IMR-90 (cell line): ENCODE data around the gene SCTR. TPM values are rescaled to one million over a fixed set of nuclear protein-coding genes. Genes with fewer than 3 reads are reported as not detected.

Source experiments
- ATAC-seq: fragments of 200-7000 bp; cut with Tn5 transposase; 2 replicates; pipeline ENCODE4 v1.9.1; 2020; ENCODE audit warnings: low read depth, mild to moderate bottlenecking, moderate library complexity
- BruUV-seq: library from RNA; stranded (reverse); fragments of 400-500 nt; replicated peaks from 2 replicates; lab custom pipeline; 2021; lab: Mats Ljungman, UMichigan
- CTCF ChIA-PET: fragments of 300-600 bp; formaldehyde crosslinking; extraction: SDS; loops from one replicate; lab custom pipeline; 2021; ENCODE audit warnings: antibody characterized with exemption; lab: Yijun Ruan, JAX
- POLR2A ChIA-PET: fragments of 300-600 bp; sonication (Branson Sonifier 250); formaldehyde crosslinking; loops from one replicate; lab custom pipeline; 2022; ENCODE audit warnings: antibody characterized with exemption; ENCODE audit not compliant: unreplicated experiment; lab: Charles Lee
- DNase-seq: peaks from one replicate; pipeline ENCODE4 v3.0.0; 2013
- H2AFZ ChIP-seq: replicated peaks from 2 replicates; pipeline ENCODE3; 2013; ENCODE audit warnings: low read length, mild to moderate bottlenecking; ENCODE audit not compliant: poor library complexity
- H2AK5ac ChIP-seq: 2 replicates; pipeline ENCODE4 v1.6.1; 2013; ENCODE audit warnings: low read depth, low read length, inconsistent platforms
- H2AK9ac ChIP-seq: replicated peaks from 2 replicates; pipeline ENCODE3; 2013; ENCODE audit warnings: mild to moderate bottlenecking, low read depth, low read length, moderate library complexity; ENCODE audit not compliant: poor library complexity
- H2BK120ac ChIP-seq: 2 replicates; pipeline ENCODE4 v1.6.1; 2013; ENCODE audit warnings: low read depth, low read length, inconsistent platforms
- H2BK15ac ChIP-seq: 3 replicates; pipeline ENCODE4 v1.6.1; 2013; ENCODE audit warnings: low read depth, low read length, inconsistent platforms
- H2BK20ac ChIP-seq: 2 replicates; pipeline ENCODE4 v1.6.1; 2013; ENCODE audit warnings: low read depth, mild to moderate bottlenecking, inconsistent platforms, low read length, moderate library complexity
- H2BK5ac ChIP-seq: 2 replicates; pipeline ENCODE4 v1.6.1; 2013; ENCODE audit warnings: mild to moderate bottlenecking, low read depth, low read length, inconsistent platforms; ENCODE audit not compliant: poor library complexity, severe bottlenecking
- H3K14ac ChIP-seq: replicated peaks from 2 replicates; pipeline ENCODE4 v1.6.1; 2013; ENCODE audit warnings: low read depth, low read length, inconsistent platforms
- H3K18ac ChIP-seq: 2 replicates; pipeline ENCODE4 v1.6.1; 2013; ENCODE audit warnings: low read depth, low read length, control low read depth
- H3K23ac ChIP-seq: 2 replicates; pipeline ENCODE4 v1.6.1; 2013; ENCODE audit warnings: low read depth, low read length, inconsistent platforms
- H3K27ac ChIP-seq: 2 replicates; pipeline ENCODE4 v1.5.1; 2013; ENCODE audit warnings: mild to moderate bottlenecking, control low read depth, low read length; ENCODE audit not compliant: insufficient read depth
- H3K27me3 ChIP-seq: 2 replicates; pipeline ENCODE4 v1.6.1; 2013; ENCODE audit warnings: low read length; ENCODE audit not compliant: control insufficient read depth, insufficient read depth
- H3K36me3 ChIP-seq: 2 replicates; pipeline ENCODE4 v1.6.1; 2013; ENCODE audit warnings: low read length, mixed read lengths; ENCODE audit not compliant: control insufficient read depth, insufficient read depth
- H3K4ac ChIP-seq: 2 replicates; pipeline ENCODE4 v1.6.1; 2013; ENCODE audit warnings: low read depth, low read length, inconsistent platforms
- H3K4me1 ChIP-seq: 2 replicates; pipeline ENCODE4 v1.6.1; 2013; ENCODE audit warnings: low read length, mixed read lengths; ENCODE audit not compliant: control insufficient read depth, insufficient read depth
- H3K4me2 ChIP-seq: 2 replicates; pipeline ENCODE4 v1.6.1; 2013; ENCODE audit warnings: low read depth, mild to moderate bottlenecking, control low read depth, low read length, moderate library complexity
- H3K4me3 ChIP-seq: 2 replicates; pipeline ENCODE4 v1.5.1; 2013; ENCODE audit warnings: low read depth, mild to moderate bottlenecking, control low read depth, low read length, moderate library complexity; ENCODE audit not compliant: insufficient read depth
- H3K56ac ChIP-seq: 2 replicates; pipeline ENCODE4 v1.6.1; 2013; ENCODE audit warnings: low read length, inconsistent platforms; ENCODE audit not compliant: insufficient read depth; ENCODE audit errors: extremely low read depth
- H3K79me1 ChIP-seq, 2 experiments: 2 replicates each; pipeline ENCODE4 v1.6.1; 2013; ENCODE audit warnings: low read length in 2 of 2, inconsistent platforms in 1 of 2, low read depth in 1 of 2
- H3K9ac ChIP-seq: 2 replicates; pipeline ENCODE4 v1.6.1; 2013; ENCODE audit warnings: low read depth, low read length, control low read depth
- H3K9me1 ChIP-seq: 2 replicates; pipeline ENCODE4 v1.6.1; 2013; ENCODE audit warnings: low read length, inconsistent platforms; ENCODE audit not compliant: insufficient read depth
- H3K9me3 ChIP-seq: 2 replicates; pipeline ENCODE4 v1.6.1; 2013; ENCODE audit warnings: low read length; ENCODE audit not compliant: control insufficient read depth, insufficient read depth
- H4K20me1 ChIP-seq: 2 replicates; pipeline ENCODE4 v1.6.1; 2013; ENCODE audit warnings: low read length, inconsistent platforms; ENCODE audit not compliant: insufficient read depth
- H4K5ac ChIP-seq: 2 replicates; pipeline ENCODE4 v1.6.1; 2013; ENCODE audit warnings: mild to moderate bottlenecking, low read depth, low read length, control low read depth
- H4K8ac ChIP-seq, 2 experiments: 2 replicates each; pipeline ENCODE4 v1.6.1; 2013; ENCODE audit warnings: low read depth in 2 of 2, low read length in 2 of 2, control low read depth in 1 of 2, inconsistent platforms in 1 of 2
- H4K91ac ChIP-seq: 2 replicates; pipeline ENCODE4 v1.6.1; 2013; ENCODE audit warnings: low read depth, low read length, inconsistent platforms; ENCODE audit not compliant: insufficient read depth
- BHLHE40 ChIP-seq: fragments of 150-350 bp; IDR thresholded peaks from 2 replicates; pipeline ENCODE4 v1.6.1; 2016; ENCODE audit warnings: mild to moderate bottlenecking, low read depth, low read length
- CEBPB ChIP-seq: IDR thresholded peaks from 2 replicates; pipeline ENCODE4 v1.6.1; 2012; ENCODE audit warnings: low read depth, low read length, improper control_type of control experiment
- MAZ ChIP-seq: IDR thresholded peaks from 2 replicates; pipeline ENCODE4 v1.6.1; 2012; ENCODE audit warnings: low read depth, mild to moderate bottlenecking, low read length, improper control_type of control experiment, moderate library complexity, borderline replicate concordance
- NFE2L2 ChIP-seq: fragments of 150-350 bp; IDR thresholded peaks from 2 replicates; pipeline ENCODE4 v1.6.1; 2016; ENCODE audit warnings: low read depth, mild to moderate bottlenecking, low read length
- RCOR1 ChIP-seq: IDR thresholded peaks from 2 replicates; pipeline ENCODE4 v1.6.1; 2012; ENCODE audit warnings: mild to moderate bottlenecking, low read length, improper control_type of control experiment; ENCODE audit not compliant: insufficient replicate concordance
- RFX5 ChIP-seq: IDR thresholded peaks from 2 replicates; pipeline ENCODE4 v1.8.0; 2012; ENCODE audit warnings: low read depth, mild to moderate bottlenecking, low read length, moderate library complexity
- SMC3 ChIP-seq: fragments of 150-350 bp; IDR thresholded peaks from 2 replicates; pipeline ENCODE4 v1.6.1; 2016; ENCODE audit warnings: low read depth, mild to moderate bottlenecking, antibody characterized with exemption, low read length, moderate library complexity
- WGBS, 2 experiments: methylation state at CpG; one replicate each; pipeline versions ENCODE4 v1.1.5 to v1.1.7; 2013; ENCODE audit warnings: missing lambda C conversion rate in 2 of 2; ENCODE audit not compliant: insufficient read length in 1 of 2; ENCODE audit errors: extremely low coverage in 2 of 2; 5-methylcytosine and 5-hydroxymethylcytosine counted together
- dilution Hi-C: fragments of 300-500 bp; cut with HindIII; formaldehyde crosslinking; loops from one replicate; pipeline ENCODE4 v1.14.3; 2018; ENCODE audit warnings: low sequenced_read_pairs; ENCODE audit not compliant: unreplicated experiment
- in situ Hi-C: fragments of 300-500 bp; cut with MboI; formaldehyde crosslinking; loops from 3 replicates; pipeline ENCODE4 v1.14.3; 2019; ENCODE audit warnings: low sequenced_read_pairs, inconsistent platforms, mixed read lengths
- intact Hi-C: fragments of 100-400 bp; cut with micrococcal nuclease; formaldehyde crosslinking; loops from 2 replicates; pipeline ENCODE4 v1.10.0; 2022
- polyA plus RNA-seq, 3 experiments: library from polyadenylated mRNA; depleted of rRNA; stranded (reverse); fragments of >200 nt; gene quantifications; 2 replicates each; pipeline ENCODE4 v1.2.3, GENCODE V29; 2012; ENCODE audit warnings: low replicate concordance in 1 of 3
- total RNA-seq: library from RNA; depleted of rRNA; stranded (reverse); fragments of >200 nt; gene quantifications from 2 replicates; pipeline ENCODE4 v1.2.3, GENCODE V29; 2012
- TF ChIP-seq, protein P1 (sequence below): conservative IDR thresholded peaks from 2 replicates; pipeline ENCODE4 v1.5.1; 2012; ENCODE audit warnings: mild to moderate bottlenecking, low read depth, low read length, improper control_type of control experiment
- TF ChIP-seq, protein P2 (sequence below): fragments of 150-350 bp; IDR thresholded peaks from 2 replicates; pipeline ENCODE4 v1.6.1; 2016; ENCODE audit warnings: low read depth, mild to moderate bottlenecking, low read length, moderate library complexity, borderline replicate concordance

Gene SCTR
- total and polyA plus RNA-seq, 2 of the 4 experiments (the other 2 are of a cell fraction), result not detected

DNA sequence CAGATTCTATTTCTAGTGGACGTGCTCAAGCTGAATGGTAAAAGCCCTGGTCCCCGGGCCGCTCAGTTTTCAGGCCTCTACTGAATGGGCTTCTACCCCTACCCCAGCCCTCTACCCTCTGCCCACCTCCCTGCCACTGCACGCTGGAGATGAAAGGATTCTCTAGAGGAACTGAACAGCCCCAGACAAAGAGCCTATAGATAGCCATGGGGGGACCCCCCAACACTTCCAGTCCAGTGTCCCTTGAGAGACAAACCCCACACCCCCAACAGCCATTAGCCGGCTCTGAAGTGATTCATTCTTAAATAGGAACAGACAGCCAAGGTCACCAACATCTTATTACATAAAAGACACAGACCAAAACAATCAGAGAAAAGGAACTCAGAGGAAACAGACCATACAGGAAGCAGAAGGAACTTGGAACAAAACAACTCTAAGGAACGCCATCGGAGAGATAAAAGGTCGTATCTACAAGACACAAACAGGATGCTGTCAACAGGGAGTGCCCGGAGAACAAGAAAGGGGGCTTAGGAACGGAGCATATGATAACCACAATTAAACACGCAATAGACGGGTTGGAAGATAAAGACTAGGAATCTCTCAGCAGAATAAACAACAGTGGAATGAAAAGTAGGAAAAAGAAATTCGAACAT lies 69.1 kb downstream of the SCTR start:
- H2AK5ac ChIP-seq, result no peak overlapping the region
- ATAC-seq (no peak), DNase-seq (no peak)
- H3K9me3 ChIP-seq, result no peaks in the 10 kb centered on the region
- H2AFZ ChIP-seq, result no peak overlapping the region
- no peak for TF ChIP-seq BHLHE40
- TF ChIP-seq NFE2L2, result no peak
- no peak for TF ChIP-seq CEBPB
- TF ChIP-seq RFX5, result no peak
- TF ChIP-seq SMC3, result no peak
- TF ChIP-seq, protein P1, sequence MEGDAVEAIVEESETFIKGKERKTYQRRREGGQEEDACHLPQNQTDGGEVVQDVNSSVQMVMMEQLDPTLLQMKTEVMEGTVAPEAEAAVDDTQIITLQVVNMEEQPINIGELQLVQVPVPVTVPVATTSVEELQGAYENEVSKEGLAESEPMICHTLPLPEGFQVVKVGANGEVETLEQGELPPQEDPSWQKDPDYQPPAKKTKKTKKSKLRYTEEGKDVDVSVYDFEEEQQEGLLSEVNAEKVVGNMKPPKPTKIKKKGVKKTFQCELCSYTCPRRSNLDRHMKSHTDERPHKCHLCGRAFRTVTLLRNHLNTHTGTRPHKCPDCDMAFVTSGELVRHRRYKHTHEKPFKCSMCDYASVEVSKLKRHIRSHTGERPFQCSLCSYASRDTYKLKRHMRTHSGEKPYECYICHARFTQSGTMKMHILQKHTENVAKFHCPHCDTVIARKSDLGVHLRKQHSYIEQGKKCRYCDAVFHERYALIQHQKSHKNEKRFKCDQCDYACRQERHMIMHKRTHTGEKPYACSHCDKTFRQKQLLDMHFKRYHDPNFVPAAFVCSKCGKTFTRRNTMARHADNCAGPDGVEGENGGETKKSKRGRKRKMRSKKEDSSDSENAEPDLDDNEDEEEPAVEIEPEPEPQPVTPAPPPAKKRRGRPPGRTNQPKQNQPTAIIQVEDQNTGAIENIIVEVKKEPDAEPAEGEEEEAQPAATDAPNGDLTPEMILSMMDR, result no peak
- TF ChIP-seq, protein P2, sequence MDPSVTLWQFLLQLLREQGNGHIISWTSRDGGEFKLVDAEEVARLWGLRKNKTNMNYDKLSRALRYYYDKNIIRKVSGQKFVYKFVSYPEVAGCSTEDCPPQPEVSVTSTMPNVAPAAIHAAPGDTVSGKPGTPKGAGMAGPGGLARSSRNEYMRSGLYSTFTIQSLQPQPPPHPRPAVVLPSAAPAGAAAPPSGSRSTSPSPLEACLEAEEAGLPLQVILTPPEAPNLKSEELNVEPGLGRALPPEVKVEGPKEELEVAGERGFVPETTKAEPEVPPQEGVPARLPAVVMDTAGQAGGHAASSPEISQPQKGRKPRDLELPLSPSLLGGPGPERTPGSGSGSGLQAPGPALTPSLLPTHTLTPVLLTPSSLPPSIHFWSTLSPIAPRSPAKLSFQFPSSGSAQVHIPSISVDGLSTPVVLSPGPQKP, result no peak
- TF ChIP-seq RCOR1, result no peak
- TF ChIP-seq MAZ, result no peak
- H4K5ac ChIP-seq, result no peak overlapping the region
- no peak overlapping the region for H4K8ac ChIP-seq
- H2BK15ac ChIP-seq, result no peak overlapping the region
- H3K23ac ChIP-seq, result no peak overlapping the region
- H3K9ac ChIP-seq, result no peak overlapping the region
- H3K4me2 ChIP-seq, result no peak overlapping the region
- H3K9me1 ChIP-seq, result no peaks in the 10 kb centered on the region
- H3K27ac ChIP-seq, result no peak overlapping the region
- no TSS peak for BruUV-seq
- H3K4me3 ChIP-seq, result no peak overlapping the region
- ChIA-PET CTCF (no interaction called here), POLR2A (no interaction called here)
- H3K27me3 ChIP-seq, result peaks cover 13% of the 10 kb centered on the region
- H2AK9ac ChIP-seq, result no peak overlapping the region
- no peak overlapping the region for H2BK5ac ChIP-seq
- dilution Hi-C loops, result no loop called here
- no peaks in the 10 kb centered on the region for H3K4me1 ChIP-seq
- H4K91ac ChIP-seq, result no peak overlapping the region
- H2BK120ac ChIP-seq, result no peak overlapping the region
- H3K79me1 ChIP-seq, result no peaks in the 10 kb centered on the region
- WGBS, 2 experiments, result no CpG with 5 or more reads among the region's 13 CpGs
- no peaks in the 10 kb centered on the region for H4K20me1 ChIP-seq
- H3K4ac ChIP-seq, result no peak overlapping the region
- no peak overlapping the region for H2BK20ac ChIP-seq
- in situ Hi-C loops, result no loop called here
- no peak overlapping the region for H3K14ac ChIP-seq
- no peak overlapping the region for H3K18ac ChIP-seq
- H3K56ac ChIP-seq, result no peak overlapping the region
- intact Hi-C loops, result no loop called here
- no peaks in the 10 kb centered on the region for H3K36me3 ChIP-seq
